Testis (tissue), 2 donors: ENCODE results near the gene ADAMTS10.

ENCODE experiments used
- CTCF ChIP-seq, 3 experiments: fragments of 450-650 bp in 2 of 3; fragments of 200-600 bp in 1 of 3; sonication (generic) in 1 of 3; IDR thresholded peaks; one replicate each; pipeline ENCODE4 v1.5.1; 2016 to 2019; ENCODE audit warnings: antibody characterized with exemption in 3 of 3, mild to moderate bottlenecking in 2 of 3, moderate library complexity in 1 of 3
- POLR2A ChIP-seq: fragments of 450-650 bp; IDR thresholded peaks from one replicate; pipeline ENCODE4 v1.6.1; 2017; ENCODE audit warnings: antibody characterized with exemption, mild to moderate bottlenecking, moderate library complexity

GRCh38 chr19:8545743-8546142, 64.8 kb downstream of the ADAMTS10 start:
- TF ChIP-seq POLR2A (no peak), CTCF (IDR thresholded peaks at IDR 0.05) (no peak)
